Testis (tissue), 3 donors: ENCODE results near the gene CBX2. TPM values are rescaled to one million over a fixed set of nuclear protein-coding genes. Genes with fewer than 3 reads are reported as not detected.
"Not testable (repeated sequence)": the region's sequence is repeated elsewhere in the genome, so short reads cannot be mapped to it uniquely, and the experiment has no call there.

Source experiments
- DNase-seq: peaks from one replicate; pipeline ENCODE4 v3.0.0-alpha.2; 2019
- H3K27ac ChIP-seq, 2 donors: fragments of 200-600 bp; sonication (generic); one replicate each; pipeline ENCODE4 v1.5.1; 2019
- H3K27me3 ChIP-seq: fragments of 200-600 bp; sonication (generic); one replicate; pipeline ENCODE4 v1.5.1; 2019
- H3K36me3 ChIP-seq: fragments of 200-600 bp; sonication (generic); one replicate; pipeline ENCODE4 v1.5.1; 2017; ENCODE audit warnings: low read depth; ENCODE audit errors: missing control alignments
- H3K4me1 ChIP-seq: fragments of 200-600 bp; sonication (generic); one replicate; pipeline ENCODE4 v1.5.1; 2019
- H3K4me3 ChIP-seq, 2 donors: fragments of 200-600 bp; sonication (generic); one replicate each; pipeline ENCODE4 v1.5.1; 2017 to 2019
- H3K9me3 ChIP-seq: fragments of 200-600 bp; sonication (generic); one replicate; pipeline ENCODE4 v1.5.1; 2017
- CTCF ChIP-seq, 3 experiments: fragments of 450-650 bp in 2 of 3; fragments of 200-600 bp in 1 of 3; sonication (generic) in 1 of 3; IDR thresholded peaks; one replicate each; pipeline ENCODE4 v1.5.1; 2016 to 2019; ENCODE audit warnings: antibody characterized with exemption in 3 of 3, mild to moderate bottlenecking in 2 of 3, moderate library complexity in 1 of 3
- POLR2A ChIP-seq: fragments of 450-650 bp; IDR thresholded peaks from one replicate; pipeline ENCODE4 v1.6.1; 2017; ENCODE audit warnings: antibody characterized with exemption, mild to moderate bottlenecking, moderate library complexity
- WGBS, 2 donors: methylation state at CpG; one replicate each; pipeline ENCODE4 v1.1.5; 2018; 5-methylcytosine and 5-hydroxymethylcytosine counted together
- intact Hi-C: fragments of 100-400 bp; cut with DNase I; formaldehyde crosslinking; loops from one replicate; pipeline ENCODE4 v1.15.1; 2023; ENCODE audit warnings: low total_unique reads
- polyA plus RNA-seq: library from polyadenylated mRNA; stranded (reverse); fragments of 350-450 nt; fragmentation: Illumina TruSeq; extraction: RNeasy Lipid Tissue Mini Kit (QIAGEN cat#74804); gene quantifications from one replicate; pipeline ENCODE4 v1.2.3, GENCODE V29; 2014; ENCODE audit warnings: low read depth, low replicate concordance; ENCODE audit not compliant: insufficient read depth
- total RNA-seq, 2 donors: library from RNA; depleted of rRNA; stranded (reverse); fragments of >200 nt; gene quantifications; one replicate each; pipeline ENCODE4 v1.2.3, GENCODE V29; 2016

CBX2 gene
- total and polyA plus RNA-seq, 3 donors from 2014 or later, result 19.4 to 30.7 (median 27.1) TPM

GRCh38 chr17:79765708-79766107 lies 12.2 kb upstream of the CBX2 start:
- no peak for DNase-seq
- H3K36me3 ChIP-seq, result no peaks in the 10 kb centered on the region
- H3K9me3 ChIP-seq, result no peaks in the 10 kb centered on the region
- intact Hi-C loops, result no loop called here
- WGBS, 2 donors, result 90 to 91% methylated on average over 3 of the region's 3 CpGs
- TF ChIP-seq POLR2A, result no peak
- TF ChIP-seq CTCF (IDR thresholded peaks at IDR 0.05), result no peak
- H3K4me3 ChIP-seq, result no peak overlapping the region
- no peaks in the 10 kb centered on the region for H3K27me3 ChIP-seq
- H3K27ac ChIP-seq, result no peak overlapping the region
- no peaks in the 10 kb centered on the region for H3K4me1 ChIP-seq

GRCh38 chr17:79769570-79770506 lies 8.1 kb upstream of the CBX2 start:
- intact Hi-C loops, result no loop called here
- Histone ChIP-seq H3K27me3 (no peaks in the 10 kb centered on the region), H3K27ac (no peak overlapping the region), H3K9me3 (no peaks in the 10 kb centered on the region), H3K36me3 (no peaks in the 10 kb centered on the region), H3K4me1 (no peaks in the 10 kb centered on the region), H3K4me3 (no peak overlapping the region)
- TF ChIP-seq CTCF (IDR thresholded peaks at IDR 0.05) (no peak), POLR2A (no peak)
- 87 to 94% methylated on average over 15 to 28 of the region's 28 CpGs for WGBS, 2 donors
- no peak for DNase-seq

- no peaks in the 10 kb centered on the region for H3K36me3 ChIP-seq
- no peaks in the 10 kb centered on the region for H3K27me3 ChIP-seq
- TF ChIP-seq CTCF (IDR thresholded peaks at IDR 0.05), result no peak
- TF ChIP-seq POLR2A, result no peak
- no peaks in the 10 kb centered on the region for H3K4me1 ChIP-seq
- no peak overlapping the region for H3K27ac ChIP-seq
- no peak for DNase-seq
- WGBS, 2 donors, result 96% methylated on average over 6 of the region's 6 CpGs
- H3K9me3 ChIP-seq, result no peaks in the 10 kb centered on the region
- intact Hi-C loops, result no loop called here
- H3K4me3 ChIP-seq, result no peak overlapping the region
These were observed 6.7 kb upstream of the CBX2 start for GRCh38 chr17:79771276-79771675.

GRCh38 chr17:79772726-79773125 lies 5.2 kb upstream of the CBX2 start:
- H3K4me1 ChIP-seq, H3K4me3 ChIP-seq, intact Hi-C loops, H3K27ac ChIP-seq, H3K27me3 ChIP-seq, H3K36me3 ChIP-seq, H3K9me3 ChIP-seq, DNase-seq: not testable (repeated sequence)
- WGBS, 2 donors, result 89 to 91% methylated on average over 6 to 9 of the region's 9 CpGs

GRCh38 chr17:79774561-79774975 lies 3.4 kb upstream of the CBX2 start:
- intact Hi-C loops, result no loop called here
- peaks cover 4% of the 10 kb centered on the region for H3K4me1 ChIP-seq
- 61 to 75% methylated on average over 8 of the region's 8 CpGs for WGBS, 2 donors
- DNase-seq, result no peak
- H3K4me3 ChIP-seq, result no peak overlapping the region
- H3K27ac ChIP-seq, result no peak overlapping the region
- H3K27me3 ChIP-seq, result no peaks in the 10 kb centered on the region
- no peaks in the 10 kb centered on the region for H3K36me3 ChIP-seq
- TF ChIP-seq CTCF (IDR thresholded peaks at IDR 0.05) (no peak), POLR2A (no peak)
- H3K9me3 ChIP-seq, result no peaks in the 10 kb centered on the region
